ENCODE data around the gene ZSWIM1. TPM values are rescaled to one million over a fixed set of nuclear protein-coding genes. Genes with fewer than 3 reads are reported as not detected.
A peak's percentile ranks its signal among the peaks of the same experiment; 100 is the strongest.

ZSWIM1 gene
- total and polyA plus RNA-seq, 2 of the 13 experiments (the other 11 are each of a cell fraction or from before 2014, with no cell fraction given), result 9.5 to 11.7 TPM

- peak; percentile 66; the same call in 1 of the 2 replicates for TF ChIP-seq ZNF609 (CRISPR knock-in tag; IDR thresholded peaks at IDR 0.05; ENCODE audit: borderline replicate concordance)
- TF ChIP-seq BHLHE40 (IDR thresholded peaks at IDR 0.05; ENCODE audit: low read length), result 0 out of 2 replicates have a peak, but pooled peaks have one; percentile 2
Observed at GRCh38 chr20:45863543-45864470, 17.2 kb upstream of the ZSWIM1 start (continued).

GRCh38 chr20:45866454-45866853, 14.6 kb upstream of the ZSWIM1 start:
- intact Hi-C loops (cut with micrococcal nuclease; ENCODE audit: unreplicated experiment) (no loop called here), in situ Hi-C loops (cut with HindIII; ENCODE audit: extremely low pct_ligation_motif_present, low pct_unique_long_range_greater_than_20kb) (no loop called here)
- Histone ChIP-seq H3K79me2 (ENCODE audit: insufficient read depth, low read length) (no peaks in the 10 kb centered on the region), H3K4me3 (replicated peaks in 1 of 3; ENCODE audit: insufficient read depth in 1 of 3, low read depth in 2 of 3, low read length in 3 of 3) (no peak overlapping the region), H3K4me1 (ENCODE audit: insufficient read depth, low read length) (peaks cover 66% of the 10 kb centered on the region), H3K9me3 (ENCODE audit: low read length) (no peaks in the 10 kb centered on the region), H3K27me3 (ENCODE audit: control insufficient read depth in 1 of 2, insufficient read depth in 2 of 2, low read length in 2 of 2) (no peaks in the 10 kb centered on the region), H3K27ac (ENCODE audit: extremely low read length, insufficient read depth, low read length) (no peak overlapping the region), H2AFZ (ENCODE audit: low read length) (no peak overlapping the region), H3K36me3 (replicated peaks in 1 of 2; ENCODE audit: control insufficient read depth in 1 of 2, insufficient read depth in 2 of 2, low read length in 2 of 2) (no peaks in the 10 kb centered on the region), H3K9ac (ENCODE audit: insufficient read depth, low read depth, low read length) (no peak overlapping the region), H3K4me2 (ENCODE audit: low read depth, low read length) (no peak overlapping the region), H4K20me1 (ENCODE audit: insufficient read depth, low read length) (no peaks in the 10 kb centered on the region)
- ChIA-PET CTCF (ENCODE audit: low intra/inter-chr PET ratio, low total read pairs) (no interaction called here), POLR2A (interaction anchor here (1.9 kb wide), 2 partner anchors 15 to 25 kb away, joined by 5 to 6 read pairs; partner anchors contain the start of genes CTSA, NEURL2 and ZSWIM1)
- BruUV-seq (replicated peaks), result no TSS peak
- FAIRE-seq (no peak), DNase-seq (ENCODE audit: low spot score) (no peak), ATAC-seq (no peak)
- WGBS (ENCODE audit: low lambda C conversion rate), result 96% methylated on average over 5 of the region's 5 CpGs
- peak; percentile 47; the same call in 1 of the 2 replicates for TF ChIP-seq CSRNP1 (CRISPR knock-in tag; IDR thresholded peaks at IDR 0.05)
- TF ChIP-seq GABPA (IDR thresholded peaks at IDR 0.05; ENCODE audit: low read depth, low read length), result no peak
- no peak for TF ChIP-seq GABPA (CRISPR knock-in tag; IDR thresholded peaks at IDR 0.05; ENCODE audit: low read depth)
- TF ChIP-seq YEATS4 (CRISPR knock-in tag; IDR thresholded peaks at IDR 0.05; ENCODE audit: borderline replicate concordance), result 0 out of 2 replicates have a peak, but pooled peaks have one; percentile 10
- TF ChIP-seq RFXAP (CRISPR knock-in tag; IDR thresholded peaks at IDR 0.05; ENCODE audit: borderline replicate concordance), result 0 out of 2 replicates have a peak, but pooled peaks have one; percentile 2
- TF ChIP-seq ZNF121 (CRISPR knock-in tag; IDR thresholded peaks at IDR 0.05), result peak; percentile 66
- TF ChIP-seq ZNF10 (CRISPR knock-in tag; IDR thresholded peaks at IDR 0.05; ENCODE audit: borderline replicate concordance, low read depth), result no peak
- TF ChIP-seq ARID2 (CRISPR knock-in tag; IDR thresholded peaks at IDR 0.05; ENCODE audit: borderline replicate concordance), result 0 out of 2 replicates have a peak, but pooled peaks have one; percentile 53
- TF ChIP-seq ZNF367 (CRISPR knock-in tag; IDR thresholded peaks at IDR 0.05; ENCODE audit: borderline replicate concordance), result no peak
- TF ChIP-seq KDM5B (CRISPR knock-in tag; IDR thresholded peaks at IDR 0.05; ENCODE audit: borderline replicate concordance), result 0 out of 2 replicates have a peak, but pooled peaks have one; percentile 6
- no peak for TF ChIP-seq SALL1 (CRISPR knock-in tag; IDR thresholded peaks at IDR 0.05)
- TF ChIP-seq IRX3 (CRISPR knock-in tag; IDR thresholded peaks at IDR 0.05; ENCODE audit: borderline replicate concordance, low read depth), result 0 out of 2 replicates have a peak, but pooled peaks have one; percentile 43
- 0 out of 2 replicates have a peak, but pooled peaks have one; percentile 44 for TF ChIP-seq SNAPC2 (CRISPR knock-in tag; IDR thresholded peaks at IDR 0.05)
